Measurements from ENCODE around the gene TMEM259.
A peak's percentile ranks its signal among the peaks of the same experiment; 100 is the strongest.

Gene TMEM259

GRCh38 chr19:1066251-1066747, 45.4 kb upstream of the TMEM259 start:
- H3K79me2 ChIP-seq (ENCODE audit: insufficient read depth, low read length), result no peaks in the 10 kb centered on the region
- no peak overlapping the region for H2AFZ ChIP-seq (ENCODE audit: low read length)
- H3K27ac ChIP-seq (ENCODE audit: low read depth, low read length, poor library complexity, severe bottlenecking), result peak overlapping the region; percentile 46
- H3K4me3 ChIP-seq (ENCODE audit: low read depth, low read length, poor library complexity, severe bottlenecking), result peak overlapping the region; percentile 86
- H4K20me1 ChIP-seq (ENCODE audit: insufficient read depth, low read length), result no peaks in the 10 kb centered on the region
- peak overlapping the region; percentile 87 for H3K9ac ChIP-seq (ENCODE audit: low read length)
- H3K9me2 ChIP-seq (ENCODE audit: low read depth, low read length), result no peaks in the 10 kb centered on the region
- peaks cover 15% of the 10 kb centered on the region for H3K36me3 ChIP-seq (ENCODE audit: insufficient read depth, low read length)
- TF ChIP-seq, protein P1, sequence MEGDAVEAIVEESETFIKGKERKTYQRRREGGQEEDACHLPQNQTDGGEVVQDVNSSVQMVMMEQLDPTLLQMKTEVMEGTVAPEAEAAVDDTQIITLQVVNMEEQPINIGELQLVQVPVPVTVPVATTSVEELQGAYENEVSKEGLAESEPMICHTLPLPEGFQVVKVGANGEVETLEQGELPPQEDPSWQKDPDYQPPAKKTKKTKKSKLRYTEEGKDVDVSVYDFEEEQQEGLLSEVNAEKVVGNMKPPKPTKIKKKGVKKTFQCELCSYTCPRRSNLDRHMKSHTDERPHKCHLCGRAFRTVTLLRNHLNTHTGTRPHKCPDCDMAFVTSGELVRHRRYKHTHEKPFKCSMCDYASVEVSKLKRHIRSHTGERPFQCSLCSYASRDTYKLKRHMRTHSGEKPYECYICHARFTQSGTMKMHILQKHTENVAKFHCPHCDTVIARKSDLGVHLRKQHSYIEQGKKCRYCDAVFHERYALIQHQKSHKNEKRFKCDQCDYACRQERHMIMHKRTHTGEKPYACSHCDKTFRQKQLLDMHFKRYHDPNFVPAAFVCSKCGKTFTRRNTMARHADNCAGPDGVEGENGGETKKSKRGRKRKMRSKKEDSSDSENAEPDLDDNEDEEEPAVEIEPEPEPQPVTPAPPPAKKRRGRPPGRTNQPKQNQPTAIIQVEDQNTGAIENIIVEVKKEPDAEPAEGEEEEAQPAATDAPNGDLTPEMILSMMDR (IDR thresholded peaks at IDR 0.05; ENCODE audit: low read length), result no peak
- TF ChIP-seq EZH2 (IDR thresholded peaks at IDR 0.05; ENCODE audit: borderline replicate concordance, low read length), result no peak
- no peaks in the 10 kb centered on the region for H3K9me3 ChIP-seq (ENCODE audit: low read length)
- peaks cover 46% of the 10 kb centered on the region for H3K4me1 ChIP-seq (ENCODE audit: insufficient read depth, low read length, severe bottlenecking)
- no peaks in the 10 kb centered on the region for H3F3A ChIP-seq (ENCODE audit: insufficient read depth, low read length)
- no peaks in the 10 kb centered on the region for H3K27me3 ChIP-seq (ENCODE audit: insufficient read depth, low read length)
- peak overlapping the region; percentile 72 for H3K4me2 ChIP-seq (ENCODE audit: low read length)

GRCh38 chr19:1065606-1066109, 44.7 kb upstream of the TMEM259 start:
- Histone ChIP-seq H3K79me2 (ENCODE audit: insufficient read depth, low read length) (no peaks in the 10 kb centered on the region), H3K27me3 (ENCODE audit: insufficient read depth, low read length) (no peaks in the 10 kb centered on the region), H3K9me3 (ENCODE audit: low read length) (no peaks in the 10 kb centered on the region), H3F3A (ENCODE audit: insufficient read depth, low read length) (no peaks in the 10 kb centered on the region), H3K4me1 (ENCODE audit: insufficient read depth, low read length, severe bottlenecking) (peaks cover 46% of the 10 kb centered on the region), H3K27ac (ENCODE audit: low read depth, low read length, poor library complexity, severe bottlenecking) (no peak overlapping the region), H2AFZ (ENCODE audit: low read length) (no peak overlapping the region), H3K4me3 (ENCODE audit: low read depth, low read length, poor library complexity, severe bottlenecking) (peak overlapping the region; percentile 43), H3K4me2 (ENCODE audit: low read length) (peak overlapping the region; percentile 69; the same call in 1 of the 2 replicates), H4K20me1 (ENCODE audit: insufficient read depth, low read length) (no peaks in the 10 kb centered on the region), H3K9ac (ENCODE audit: low read length) (no peak overlapping the region), H3K9me2 (ENCODE audit: low read depth, low read length) (no peaks in the 10 kb centered on the region), H3K36me3 (ENCODE audit: insufficient read depth, low read length) (peaks cover 11% of the 10 kb centered on the region)
- no peak for TF ChIP-seq EZH2 (IDR thresholded peaks at IDR 0.05; ENCODE audit: borderline replicate concordance, low read length)
- TF ChIP-seq, protein P1 (IDR thresholded peaks at IDR 0.05; ENCODE audit: low read length), result no peak

GRCh38 chr19:1064661-1065605, 44.0 kb upstream of the TMEM259 start:
- H4K20me1 ChIP-seq (ENCODE audit: insufficient read depth, low read length), result no peaks in the 10 kb centered on the region
- H3K79me2 ChIP-seq (ENCODE audit: insufficient read depth, low read length), result no peaks in the 10 kb centered on the region
- H3F3A ChIP-seq (ENCODE audit: insufficient read depth, low read length), result no peaks in the 10 kb centered on the region
- H3K9me2 ChIP-seq (ENCODE audit: low read depth, low read length), result no peaks in the 10 kb centered on the region
- TF ChIP-seq, protein P1 (IDR thresholded peaks at IDR 0.05; ENCODE audit: low read length), result peak; percentile 67
- no peak for TF ChIP-seq EZH2 (IDR thresholded peaks at IDR 0.05; ENCODE audit: borderline replicate concordance, low read length)
- peak overlapping the region; percentile 43 for H3K4me3 ChIP-seq (ENCODE audit: low read depth, low read length, poor library complexity, severe bottlenecking)
- H2AFZ ChIP-seq (ENCODE audit: low read length), result no peak overlapping the region
- H3K9me3 ChIP-seq (ENCODE audit: low read length), result no peaks in the 10 kb centered on the region
- H3K4me1 ChIP-seq (ENCODE audit: insufficient read depth, low read length, severe bottlenecking), result peaks cover 46% of the 10 kb centered on the region
- H3K27ac ChIP-seq (ENCODE audit: low read depth, low read length, poor library complexity, severe bottlenecking), result no peak overlapping the region
- peaks cover 9% of the 10 kb centered on the region; the same call in 1 of the 2 replicates for H3K36me3 ChIP-seq (ENCODE audit: insufficient read depth, low read length)
- peak overlapping the region; percentile 69 for H3K4me2 ChIP-seq (ENCODE audit: low read length)
- peak overlapping the region; percentile 24; the same call in 1 of the 2 replicates for H3K9ac ChIP-seq (ENCODE audit: low read length)
- H3K27me3 ChIP-seq (ENCODE audit: insufficient read depth, low read length), result no peaks in the 10 kb centered on the region
